ENCODE results near the gene SYTL3. TPM values are rescaled to one million over a fixed set of nuclear protein-coding genes. Genes with fewer than 3 reads are reported as not detected.

SYTL3 gene
- total RNA-seq (2022) = 0.86 and 1.1 TPM in 2 replicates
- Bru-seq, nascent RNA = percentile 24 among the genes with signal in this experiment
- BruChase-seq, experiment 1, labeled RNA remaining after a 2-hour chase = percentile 24 among the genes with signal in this experiment
- percentile 21 among the genes with signal in this experiment for BruChase-seq, experiment 2, labeled RNA remaining after a 6-hour chase
- long read RNA-seq, partial matches to known transcripts = 0 of 2 reads
- long read RNA-seq, other reads (novel, unspliced or antisense) = 2 of 2 reads

- no TSS peak for BruUV-seq (replicated peaks)
- no peak within 1 kb of the TSS for H3K4me3 Mint-ChIP-seq (ENCODE audit: unreplicated experiment)
- ChIA-PET CTCF (no interaction called here), POLR2A (no interaction called here)
- no peaks in the 10 kb centered on the region for H3K9me3 Mint-ChIP-seq (ENCODE audit: unreplicated experiment)
- no peaks in the 10 kb centered on the region for H3K27me3 Mint-ChIP-seq (ENCODE audit: insufficient read depth, unreplicated experiment)
- peaks cover 19% of the 10 kb centered on the region for H3K4me1 ChIP-seq
- H3K4me3 ChIP-seq (ENCODE audit: low read depth, low read length) = no peak within 1 kb of the TSS
- H3K9me3 ChIP-seq = no peaks in the 10 kb centered on the region
- TF ChIP-seq CTCF (IDR thresholded peaks at IDR 0.05; ENCODE audit: insufficient read depth in 1 of 2, low read depth in 1 of 2, low read length in 1 of 2, severe bottlenecking in 1 of 2, unreplicated experiment in 1 of 2) = no peak
- intact Hi-C loops (cut with micrococcal nuclease; ENCODE audit: unreplicated experiment) = no loop called here
- H3K36me3 Mint-ChIP-seq (ENCODE audit: insufficient read depth, unreplicated experiment) = peaks cover 12% of the 10 kb centered on the region
- no peaks in the 10 kb centered on the region for H3K27me3 ChIP-seq (replicated peaks; ENCODE audit: control insufficient read depth, insufficient read depth, low read length)
- no peak within 1 kb of the TSS for H3K27ac Mint-ChIP-seq (ENCODE audit: unreplicated experiment)
- H3K4me1 Mint-ChIP-seq (ENCODE audit: low read depth, unreplicated experiment) = peaks cover 17% of the 10 kb centered on the region
- no peak for DNase-seq
- H3K36me3 ChIP-seq (ENCODE audit: control insufficient read depth, insufficient read depth, low read length) = no peaks in the 10 kb centered on the region
These were observed at the start of gene SYTL3 for GRCh38 chr6:158649289-158650143. TSS of gene SYTL3 (plus strand) at chr6:158650054. CDS start at chr6:158663269, 13,215 bp downstream.

GRCh38 chr6:158603261-158604047 is 46.4 kb upstream of the SYTL3 start:
- peaks cover 7% of the 10 kb centered on the region for H3K4me1 Mint-ChIP-seq (ENCODE audit: low read depth, unreplicated experiment)
- no peaks in the 10 kb centered on the region for H3K27me3 ChIP-seq (replicated peaks; ENCODE audit: control insufficient read depth, insufficient read depth, low read length)
- no peak overlapping the region for H3K4me3 Mint-ChIP-seq (ENCODE audit: unreplicated experiment)
- no peak for DNase-seq
- intact Hi-C loops (cut with micrococcal nuclease; ENCODE audit: unreplicated experiment) = no loop called here
- CTCF ChIA-PET = interaction anchor here (0.7 kb wide), 1 partner anchor 128 kb away, joined by 3 read pairs; no protein-coding TSS in a partner anchor
- peaks cover 2% of the 10 kb centered on the region for H3K36me3 ChIP-seq (ENCODE audit: control insufficient read depth, insufficient read depth, low read length)
- H3K27ac Mint-ChIP-seq (ENCODE audit: unreplicated experiment) = no peak overlapping the region
- POLR2A ChIA-PET = interaction anchor here (1.0 kb wide), 1 partner anchor 41 kb away, joined by 3 read pairs; the partner anchor contains the start of gene DYNLT1
- no peaks in the 10 kb centered on the region for H3K4me1 ChIP-seq
- peaks cover 61% of the 10 kb centered on the region for H3K36me3 Mint-ChIP-seq (ENCODE audit: insufficient read depth, unreplicated experiment)
- H3K4me3 ChIP-seq (ENCODE audit: low read depth, low read length) = no peak overlapping the region
- H3K9me3 ChIP-seq = no peaks in the 10 kb centered on the region
- no peaks in the 10 kb centered on the region for H3K9me3 Mint-ChIP-seq (ENCODE audit: unreplicated experiment)
- H3K27me3 Mint-ChIP-seq (ENCODE audit: insufficient read depth, unreplicated experiment) = no peaks in the 10 kb centered on the region
- no TSS peak for BruUV-seq (replicated peaks)
- no peak for TF ChIP-seq CTCF (IDR thresholded peaks at IDR 0.05; ENCODE audit: insufficient read depth in 1 of 2, low read depth in 1 of 2, low read length in 1 of 2, severe bottlenecking in 1 of 2, unreplicated experiment in 1 of 2)

- POLR2A ChIA-PET = interaction anchor here (1.0 kb wide), 1 partner anchor 40 kb away, joined by 3 read pairs; the partner anchor contains the start of gene DYNLT1
- Mint-ChIP-seq H3K27ac (ENCODE audit: unreplicated experiment) (no peak overlapping the region), H3K36me3 (ENCODE audit: insufficient read depth, unreplicated experiment) (peaks cover 61% of the 10 kb centered on the region), H3K9me3 (ENCODE audit: unreplicated experiment) (no peaks in the 10 kb centered on the region), H3K4me3 (ENCODE audit: unreplicated experiment) (no peak overlapping the region), H3K27me3 (ENCODE audit: insufficient read depth, unreplicated experiment) (no peaks in the 10 kb centered on the region), H3K4me1 (ENCODE audit: low read depth, unreplicated experiment) (peaks cover 7% of the 10 kb centered on the region)
- DNase-seq = no peak
- no peaks in the 10 kb centered on the region for H3K4me1 ChIP-seq
- intact Hi-C loops (cut with micrococcal nuclease; ENCODE audit: unreplicated experiment) = no loop called here
- no TSS peak for BruUV-seq (replicated peaks)
- CTCF ChIA-PET = interaction anchor here (0.7 kb wide), 1 partner anchor 129 kb away, joined by 3 read pairs; no protein-coding TSS in a partner anchor
- H3K4me3 ChIP-seq (ENCODE audit: low read depth, low read length) = no peak overlapping the region
- H3K36me3 ChIP-seq (ENCODE audit: control insufficient read depth, insufficient read depth, low read length) = peaks cover 2% of the 10 kb centered on the region
- H3K9me3 ChIP-seq = no peaks in the 10 kb centered on the region
- no peaks in the 10 kb centered on the region for H3K27me3 ChIP-seq (replicated peaks; ENCODE audit: control insufficient read depth, insufficient read depth, low read length)
- TF ChIP-seq CTCF (IDR thresholded peaks at IDR 0.05; ENCODE audit: insufficient read depth in 1 of 2, low read depth in 1 of 2, low read length in 1 of 2, severe bottlenecking in 1 of 2, unreplicated experiment in 1 of 2) = no peak
These were observed 45.8 kb upstream of the SYTL3 start for GRCh38 chr6:158604048-158604406.

Data from Caco-2 (cell line).